HG02981 (cell line): ENCODE data around the gene RNF212.
"Not testable (repeated sequence)": the region's sequence is repeated elsewhere in the genome, so short reads cannot be mapped to it uniquely, and the experiment has no call there.

Experiments used
- ATAC-seq: cut with Tn5 transposase; IDR thresholded peaks from one replicate; pipeline ENCODE4 v1.9.1; 2021; ENCODE audit warnings: mild to moderate bottlenecking, moderate library complexity; ENCODE audit not compliant: unreplicated experiment

RNF212 gene

GRCh38 chr4:1049591-1049905 is 63.8 kb downstream of the RNF212 start:
- no peak for ATAC-seq

DNA sequence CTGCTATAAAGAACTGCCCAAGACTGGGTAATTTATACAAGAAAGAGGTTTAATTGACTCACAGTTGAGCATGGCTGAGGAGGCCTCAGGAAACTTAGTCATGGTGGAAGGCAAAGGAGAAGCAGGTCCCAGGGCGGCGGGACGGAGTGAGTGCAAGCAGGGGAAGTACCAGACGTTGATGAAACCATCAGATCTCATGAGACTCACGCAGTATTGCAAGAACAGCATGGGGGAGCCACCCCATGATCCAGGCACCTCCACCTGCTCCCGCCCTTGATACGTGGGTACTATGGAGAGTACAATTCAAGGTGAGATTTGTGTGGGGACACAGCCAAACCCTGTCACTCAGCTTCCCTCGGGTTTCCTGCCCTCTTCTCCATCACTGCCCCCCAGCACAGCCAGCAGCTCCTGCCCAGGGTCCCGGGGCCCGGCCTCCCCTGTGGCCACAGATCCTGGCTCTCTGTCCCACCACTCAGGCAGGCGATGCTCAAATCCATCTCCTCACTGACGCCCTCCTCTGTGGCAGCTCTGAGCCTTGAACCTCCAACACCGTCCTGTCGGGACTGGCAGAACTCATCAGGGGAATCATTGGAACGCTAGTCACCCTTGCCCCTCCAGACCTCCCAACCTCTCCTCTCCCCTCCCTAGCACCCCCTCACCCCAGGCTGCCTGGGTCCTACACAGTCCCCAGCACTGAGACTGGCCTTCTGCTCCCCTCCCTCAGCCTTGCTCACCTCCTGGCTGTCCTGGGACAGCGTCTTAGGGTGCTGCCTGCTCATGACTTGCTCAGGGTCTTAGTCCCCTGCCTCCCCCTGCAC is 64.4 kb downstream of the RNF212 start:
- no peak for ATAC-seq

GRCh38 chr4:1047976-1048772 is 65.2 kb downstream of the RNF212 start:
- no peak for ATAC-seq

DNA sequence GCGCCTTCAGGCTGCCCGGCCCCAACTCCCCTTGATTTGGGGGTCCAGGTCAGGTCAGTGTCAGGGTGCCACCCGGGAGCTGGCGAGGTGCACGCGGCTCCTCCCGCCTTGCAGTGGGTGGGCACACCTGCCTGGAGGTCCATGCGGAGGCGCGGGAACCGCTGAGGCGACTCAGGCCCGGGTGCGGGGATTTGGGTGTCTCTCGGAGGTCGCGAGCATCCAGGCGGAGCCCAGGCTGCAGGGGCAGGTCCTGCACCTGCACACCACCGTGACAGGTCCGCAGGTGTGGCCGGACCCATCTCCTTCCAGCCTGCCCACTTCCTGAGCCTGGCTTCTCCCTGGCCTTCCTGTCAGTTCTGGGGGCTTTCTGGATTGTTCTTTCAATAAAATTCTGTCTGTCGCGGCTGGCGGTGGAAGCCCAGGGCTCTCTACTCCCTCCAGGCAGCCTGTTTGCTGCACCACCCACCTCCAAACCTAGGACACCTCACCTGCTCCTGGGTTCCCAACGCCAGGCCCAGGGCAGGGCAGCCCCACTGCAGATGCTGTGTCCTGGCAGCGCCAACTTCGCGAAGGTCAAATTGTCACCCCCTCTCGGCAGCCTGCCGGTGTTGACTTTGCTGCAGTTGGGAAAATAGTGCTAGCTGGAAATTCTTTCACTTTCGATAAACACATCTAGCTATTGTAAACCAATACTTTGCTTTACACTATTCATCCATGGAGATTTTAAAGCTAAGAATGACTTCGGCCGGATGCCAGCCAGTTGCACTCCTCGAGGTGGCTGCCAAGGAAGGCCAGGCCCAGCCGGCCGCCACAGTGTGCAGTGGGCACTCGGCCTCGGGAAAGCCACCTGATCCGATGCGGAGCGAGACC is 66.0 kb downstream of the RNF212 start:
- no peak for ATAC-seq

DNA sequence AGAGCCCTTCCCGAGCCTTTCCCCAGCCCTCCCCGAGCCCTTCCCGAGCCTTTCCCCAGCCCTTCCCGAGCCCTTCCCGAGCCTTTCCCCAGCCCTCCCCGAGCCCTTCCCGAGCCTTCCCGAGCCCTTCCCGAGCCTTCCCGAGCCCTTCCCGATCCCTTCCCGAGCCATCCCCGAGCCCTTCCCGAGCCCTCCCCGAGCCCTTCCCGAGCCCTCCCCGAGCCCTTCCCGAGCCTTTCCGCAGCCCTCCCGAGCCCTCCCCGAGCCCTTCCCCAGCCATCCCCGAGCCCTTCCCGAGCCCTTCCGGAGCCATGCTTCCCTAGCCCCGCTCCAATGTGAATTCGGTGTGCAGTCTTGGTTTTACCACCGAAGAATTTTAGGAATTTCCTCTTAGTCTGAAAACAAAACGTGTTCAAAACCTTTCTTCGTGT is 66.8 kb downstream of the RNF212 start:
- ATAC-seq = not testable (repeated sequence)

DNA sequence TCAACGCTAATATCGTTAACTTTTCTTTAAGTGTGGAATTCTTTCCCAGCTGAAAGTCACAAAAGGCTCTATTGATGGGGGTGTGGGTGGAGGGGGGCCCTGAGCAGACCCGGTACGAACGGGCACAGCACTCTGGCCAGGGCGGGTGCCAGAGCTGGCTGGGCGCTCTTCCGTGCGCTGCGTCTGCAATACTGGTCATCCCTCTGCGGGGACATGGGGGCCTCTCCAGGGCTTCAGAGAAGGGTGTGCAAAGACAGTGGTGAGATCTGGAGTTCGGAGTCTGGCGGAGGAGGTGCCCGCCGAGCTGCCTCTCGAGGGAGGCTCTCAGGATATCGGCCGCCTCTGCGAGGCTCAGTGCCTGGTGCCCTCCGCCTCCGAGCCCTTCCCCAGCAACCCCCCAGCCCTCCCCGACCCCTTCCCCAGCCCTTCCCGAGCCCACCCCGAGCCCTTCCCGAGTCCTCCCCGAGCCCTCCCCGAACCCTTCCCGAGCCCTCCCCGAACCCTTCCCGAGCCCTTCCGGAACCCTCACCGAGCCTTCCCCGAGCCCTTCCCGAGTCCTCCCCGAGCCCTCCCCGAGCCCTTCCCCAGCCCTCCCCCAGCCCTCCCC is 67.7 kb downstream of the RNF212 start:
- no peak for ATAC-seq

DNA sequence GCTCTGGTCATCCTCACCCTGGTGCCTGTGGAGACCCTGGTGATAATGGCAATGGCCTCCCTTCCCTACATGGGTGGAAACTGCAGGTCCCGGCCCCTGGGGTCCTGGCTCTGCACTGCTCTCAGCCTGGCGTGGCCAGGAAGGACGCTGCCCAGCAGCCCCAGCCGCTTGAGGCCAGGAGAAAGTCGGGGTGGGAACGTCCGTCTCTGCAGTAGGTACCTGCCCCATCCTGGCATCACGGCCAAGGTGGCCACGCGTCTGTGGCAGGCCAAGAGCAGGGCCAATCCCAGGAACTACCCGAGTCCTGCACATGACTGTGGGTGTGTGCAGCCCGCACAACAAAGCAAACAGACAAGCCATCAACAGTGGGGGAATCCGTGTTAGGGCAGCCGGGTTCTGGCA is 68.2 kb downstream of the RNF212 start:
- ATAC-seq = no peak

- no peak for ATAC-seq
Measured at GRCh38 chr4:1044469-1045192, 68.7 kb downstream of the RNF212 start.

DNA sequence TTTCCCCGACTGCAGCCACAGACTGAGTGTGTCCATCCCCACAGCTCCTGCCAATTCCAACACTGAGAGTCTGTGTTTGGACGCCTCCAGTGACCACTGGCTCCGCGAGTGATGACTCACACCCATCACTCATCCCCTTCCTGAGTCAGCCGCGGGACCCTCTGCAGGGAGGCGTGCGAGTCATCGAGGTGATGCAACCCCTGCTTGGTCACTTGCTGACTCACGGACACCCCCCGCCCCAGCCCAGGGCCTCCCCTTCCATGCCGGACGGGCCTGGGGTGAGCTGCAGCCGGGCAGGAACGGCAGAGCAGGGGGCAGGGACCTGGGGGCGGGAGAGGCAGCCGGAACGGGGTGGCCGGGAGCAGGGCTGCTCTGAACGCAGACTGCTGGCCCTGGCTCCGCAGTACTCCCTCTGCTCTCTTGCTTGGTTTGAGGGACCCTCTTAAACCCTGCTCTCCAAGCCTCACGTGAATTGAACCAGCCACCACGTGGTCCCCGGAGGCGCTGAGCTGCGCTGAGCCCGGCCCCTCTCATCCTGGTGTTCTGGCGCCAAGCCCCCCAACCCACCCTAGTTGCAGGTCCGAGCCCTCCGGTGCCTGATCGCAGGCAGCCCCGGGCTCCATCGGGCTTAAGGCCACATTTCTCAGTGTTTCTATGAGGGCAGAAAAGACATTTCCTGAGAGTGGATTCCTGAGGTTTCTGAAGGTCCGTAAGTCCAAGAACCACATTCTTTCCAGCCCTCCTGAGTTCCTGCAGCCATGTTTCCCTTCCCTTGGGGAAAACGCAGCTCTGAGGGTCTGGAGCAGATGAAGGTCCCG is 69.5 kb downstream of the RNF212 start:
- no peak for ATAC-seq

- no peak for ATAC-seq
Measured at GRCh38 chr4:1043162-1043561, 70.2 kb downstream of the RNF212 start.

GRCh38 chr4:1042352-1043055 is 70.9 kb downstream of the RNF212 start:
- no peak for ATAC-seq

DNA sequence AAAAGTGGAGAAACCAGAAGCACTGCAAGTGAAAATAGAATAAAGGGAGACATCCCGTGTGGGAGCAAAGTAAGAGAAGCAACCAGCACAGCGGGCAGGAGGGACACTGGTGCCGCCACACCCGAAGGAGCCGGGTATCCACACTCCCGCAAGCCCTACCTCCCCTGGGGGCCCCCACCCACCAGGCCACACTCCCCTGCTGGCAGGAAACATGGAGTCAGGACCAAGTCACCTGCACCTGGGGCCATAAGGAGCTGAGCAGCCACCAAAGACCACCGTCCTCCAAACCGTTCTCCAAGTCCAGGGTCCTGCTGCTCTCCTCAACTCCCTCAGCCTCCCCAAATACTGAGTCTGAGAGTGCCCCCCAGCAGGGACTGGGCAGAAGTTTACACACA is 71.4 kb downstream of the RNF212 start:
- no peak for ATAC-seq

DNA sequence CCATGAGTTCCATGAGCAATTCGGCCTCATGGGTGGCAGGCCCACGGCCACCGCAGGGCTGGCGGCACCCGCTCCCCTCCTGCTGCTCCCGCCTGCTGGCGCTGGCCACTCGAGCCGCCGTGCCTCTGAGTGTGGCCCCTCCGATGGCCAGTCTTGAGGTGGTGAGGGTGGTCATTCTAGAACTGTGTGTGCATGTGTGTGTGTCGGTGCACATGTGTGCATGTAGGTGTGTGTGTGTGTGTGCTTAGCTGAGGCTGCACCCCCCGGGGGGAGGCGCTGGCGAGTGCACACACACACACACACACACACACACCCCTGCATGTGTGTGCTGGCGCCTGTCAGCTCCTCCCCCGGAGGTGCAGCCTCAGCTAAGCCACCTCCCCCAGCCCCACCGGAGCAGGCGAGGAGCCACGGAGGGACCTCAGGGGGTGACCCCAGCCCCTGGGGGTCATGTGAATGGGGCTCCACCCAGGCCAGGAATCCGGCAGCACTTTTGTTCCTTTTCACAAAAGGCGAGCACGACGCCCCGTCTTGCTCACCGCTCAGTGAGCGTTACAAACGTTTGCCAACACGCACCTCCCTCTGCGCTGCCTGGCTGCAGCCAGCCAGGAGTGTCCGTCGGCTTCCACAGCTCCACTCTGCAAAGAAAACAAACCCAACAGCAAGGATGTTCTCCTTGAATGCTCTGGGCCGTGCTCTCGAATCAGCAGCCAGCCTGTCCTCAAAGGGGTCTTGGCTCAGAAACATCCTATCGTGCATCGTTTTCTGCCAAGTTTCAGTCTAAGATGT is 72.0 kb downstream of the RNF212 start:
- ATAC-seq = no peak

DNA sequence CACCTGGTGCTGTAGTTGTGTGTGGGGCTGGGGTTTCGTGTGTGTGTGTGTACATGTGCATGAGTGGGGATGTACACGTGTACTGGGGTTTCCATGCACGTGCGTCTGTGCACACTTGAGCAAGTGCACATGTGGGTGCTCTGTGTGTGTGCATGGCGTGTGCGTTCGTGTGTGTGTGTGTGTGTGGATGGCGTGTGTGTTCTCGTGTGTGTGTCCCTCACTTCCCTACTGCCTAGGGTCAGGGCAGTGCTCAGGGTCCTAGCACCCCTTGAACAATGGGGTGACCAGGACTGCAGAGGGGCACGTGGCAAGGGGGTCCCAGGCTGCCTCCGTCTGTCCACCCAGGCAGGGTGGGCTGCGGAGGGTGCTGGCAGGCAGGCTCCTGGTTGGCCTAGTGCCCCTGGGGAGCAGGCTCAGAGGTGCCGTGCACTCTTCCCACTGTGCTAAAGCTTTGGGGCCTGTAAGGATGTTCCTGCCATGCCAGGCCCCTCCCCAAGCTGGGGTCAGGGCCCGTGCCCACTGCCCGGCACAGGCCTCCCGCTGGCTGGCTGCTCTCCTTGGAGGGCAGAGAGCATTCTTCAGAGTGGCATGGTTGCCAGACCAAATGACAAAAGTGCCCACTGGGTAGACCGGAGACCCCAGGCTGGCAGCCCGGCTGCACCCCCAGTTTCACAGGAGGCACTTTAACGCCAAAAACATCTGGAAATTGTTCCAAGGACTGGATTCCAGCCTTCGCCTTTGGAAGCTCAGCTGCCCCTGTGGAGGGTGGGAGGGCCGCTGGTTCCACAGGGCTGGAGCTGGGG is 72.8 kb downstream of the RNF212 start:
- no peak for ATAC-seq

DNA sequence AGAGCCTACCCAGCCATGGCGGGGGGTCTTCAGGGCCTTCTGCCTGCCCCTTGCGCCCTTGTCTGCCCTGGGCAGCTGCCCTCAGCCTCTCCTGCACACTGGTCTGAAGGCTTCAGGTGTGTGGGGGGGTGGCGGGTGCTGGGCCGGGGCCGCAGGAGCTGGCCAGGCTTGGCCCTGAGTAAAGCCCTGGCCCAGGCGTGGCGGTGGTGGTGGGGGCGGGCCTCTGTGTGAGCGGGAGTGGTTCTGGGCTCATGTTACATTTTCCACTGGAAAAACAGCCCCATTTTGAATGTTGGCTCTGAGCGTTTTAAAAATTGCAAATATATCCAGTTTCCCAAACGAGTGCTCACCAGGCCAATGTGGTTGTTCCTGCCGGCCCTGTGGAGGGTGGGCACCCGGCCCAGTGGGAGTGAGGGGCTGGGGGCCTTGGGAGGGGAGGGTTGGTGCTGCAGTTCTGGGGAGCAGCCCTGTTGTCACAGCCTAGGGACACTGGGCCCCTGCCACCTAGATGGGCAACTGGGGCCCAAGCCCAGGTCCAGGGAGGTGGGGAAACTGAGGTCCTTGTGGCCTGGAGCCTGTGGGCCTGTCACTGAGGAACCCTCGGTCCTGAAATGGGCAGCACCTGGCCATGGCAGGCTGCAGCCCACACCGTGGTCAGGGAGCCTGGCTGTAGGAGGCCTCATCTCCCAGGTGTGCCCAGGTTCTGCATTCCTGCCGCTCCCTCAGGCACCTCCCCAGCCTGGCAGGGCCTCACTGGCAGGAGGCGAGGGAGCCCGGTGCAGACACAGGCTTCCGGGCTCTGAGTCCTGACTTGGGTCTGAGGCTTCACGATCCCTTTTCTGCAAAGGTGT is 73.6 kb downstream of the RNF212 start:
- ATAC-seq = no peak

GRCh38 chr4:1038948-1039492 is 74.3 kb downstream of the RNF212 start:
- ATAC-seq = no peak
